Endodermal cell (in vitro differentiated cells): ENCODE measurements around the gene PRKAG2. TPM values are rescaled to one million over a fixed set of nuclear protein-coding genes. Genes with fewer than 3 reads are reported as not detected.

Experiments used
- DNase-seq: peaks from one replicate; pipeline ENCODE4 v3.0.0-alpha.2; 2017
- H3K27ac ChIP-seq: 2 replicates; pipeline ENCODE4 v1.5.1; 2013; ENCODE audit warnings: mild to moderate bottlenecking, low read depth, low read length, moderate library complexity
- H3K27me3 ChIP-seq: 2 replicates; pipeline ENCODE4 v1.6.1; 2013; ENCODE audit warnings: mild to moderate bottlenecking, low read length, moderate library complexity; ENCODE audit not compliant: insufficient read depth, control insufficient read depth, poor library complexity, severe bottlenecking
- H3K36me3 ChIP-seq: 2 replicates; pipeline ENCODE4 v1.7.0; 2013; ENCODE audit warnings: mild to moderate bottlenecking, low read length, moderate library complexity; ENCODE audit not compliant: control insufficient read depth, insufficient read depth
- H3K4me1 ChIP-seq: one replicate; pipeline ENCODE4 v1.7.0; 2013; ENCODE audit warnings: low read length; ENCODE audit not compliant: control insufficient read depth, insufficient read depth
- H3K4me3 ChIP-seq: 2 replicates; pipeline ENCODE4 v1.5.1; 2013; ENCODE audit warnings: mild to moderate bottlenecking, low read length, moderate library complexity
- H3K9ac ChIP-seq: 2 replicates; pipeline ENCODE4 v1.6.1; 2013; ENCODE audit warnings: mild to moderate bottlenecking, low read length, moderate library complexity; ENCODE audit not compliant: poor library complexity, severe bottlenecking; ENCODE audit errors: extremely low read depth
- H3K9me3 ChIP-seq: 2 replicates; pipeline ENCODE4 v1.6.1; 2013; ENCODE audit warnings: mild to moderate bottlenecking, low read length, moderate library complexity; ENCODE audit not compliant: control insufficient read depth
- H3K27ac Mint-ChIP-seq: 2 replicates; pipeline ENCODE4 v1.8.0; 2020; ENCODE audit warnings: mixed read lengths
- H3K27me3 Mint-ChIP-seq: 2 replicates; pipeline ENCODE4 v1.8.0; 2021; ENCODE audit warnings: mild to moderate bottlenecking, mixed read lengths; ENCODE audit not compliant: insufficient read depth
- H3K36me3 Mint-ChIP-seq: 2 replicates; pipeline ENCODE4 v1.8.0; 2020; ENCODE audit warnings: low read depth, mixed read lengths
- H3K4me1 Mint-ChIP-seq: 2 replicates; pipeline ENCODE4 v1.8.0; 2020; ENCODE audit warnings: mixed read lengths
- H3K4me3 Mint-ChIP-seq: 2 replicates; pipeline ENCODE4 v1.8.0; 2020; ENCODE audit warnings: mild to moderate bottlenecking, moderate library complexity, mixed read lengths
- H3K9me3 Mint-ChIP-seq: 2 replicates; pipeline ENCODE4 v1.8.0; 2020; ENCODE audit warnings: mild to moderate bottlenecking, mixed read lengths
- CTCF ChIP-seq: fragments of 200-600 bp; sonication (generic); conservative IDR thresholded peaks from 2 replicates; pipeline ENCODE4 v1.5.0; 2021; ENCODE audit warnings: antibody characterized with exemption, mild to moderate bottlenecking
- WGBS, 2 experiments: methylation state at CpG; one replicate each; pipeline versions ENCODE4 v1.1.5 to v1.1.7; 2013; ENCODE audit warnings: missing lambda C conversion rate in 2 of 2, mixed read lengths in 1 of 2; ENCODE audit not compliant: insufficient coverage in 1 of 2, insufficient read length in 1 of 2; 5-methylcytosine and 5-hydroxymethylcytosine counted together
- total RNA-seq, 2 donors: library from RNA; stranded (reverse); fragmentation: NEBNext Ultra II Directional in 1 of 2; extraction: Animal tissue kit (Norgen Biotek cat#: 25700) in 1 of 2; gene quantifications; 2 replicates in 1 of 2; 3 replicates in 1 of 2; pipeline ENCODE4 v1.2.1, GENCODE V29; 2021

Gene PRKAG2
- total RNA-seq, 2 donors from 2014 or later, result 17.2 to 20.7 TPM

- no peaks in the 10 kb centered on the region for H3K36me3 Mint-ChIP-seq
- Histone ChIP-seq H3K4me3 (no peak overlapping the region), H3K27me3 (peaks cover 6% of the 10 kb centered on the region), H3K9ac (no peak overlapping the region), H3K36me3 (no peaks in the 10 kb centered on the region), H3K9me3 (no peaks in the 10 kb centered on the region), H3K27ac (peak overlapping the region; percentile 21), H3K4me1 (no peaks in the 10 kb centered on the region)
- no peak for DNase-seq
- H3K4me3 Mint-ChIP-seq, result no peak overlapping the region
- H3K27ac Mint-ChIP-seq, result no peak overlapping the region
- H3K4me1 Mint-ChIP-seq, result peaks cover 18% of the 10 kb centered on the region
- H3K27me3 Mint-ChIP-seq, result peaks cover 27% of the 10 kb centered on the region
- WGBS, 2 experiments, result 45 to 88% methylated on average over 3 to 6 of the region's 6 CpGs
- no peaks in the 10 kb centered on the region for H3K9me3 Mint-ChIP-seq
- no peak for TF ChIP-seq CTCF
These were observed 7.8 kb downstream of the PRKAG2 start for GRCh38 chr7:151869109-151869428.

- Histone ChIP-seq H3K9me3 (no peaks in the 10 kb centered on the region), H3K27ac (peak overlapping the region; percentile 45), H3K27me3 (peaks cover 6% of the 10 kb centered on the region), H3K9ac (no peak overlapping the region), H3K4me1 (no peaks in the 10 kb centered on the region), H3K36me3 (no peaks in the 10 kb centered on the region), H3K4me3 (no peak overlapping the region)
- no peak for DNase-seq
- peaks cover 27% of the 10 kb centered on the region for H3K27me3 Mint-ChIP-seq
- H3K9me3 Mint-ChIP-seq, result no peaks in the 10 kb centered on the region
- TF ChIP-seq CTCF, result no peak
- WGBS, 2 experiments, result 72 to 74% methylated on average over 20 to 23 of the region's 23 CpGs
- H3K27ac Mint-ChIP-seq, result no peak overlapping the region
- H3K4me3 Mint-ChIP-seq, result no peak overlapping the region
- no peaks in the 10 kb centered on the region for H3K36me3 Mint-ChIP-seq
- H3K4me1 Mint-ChIP-seq, result peaks cover 18% of the 10 kb centered on the region
These were observed 8.4 kb downstream of the PRKAG2 start for GRCh38 chr7:151868396-151869108.

GRCh38 chr7:151867912-151868311 is 9.0 kb downstream of the PRKAG2 start:
- H3K27me3 Mint-ChIP-seq, result peaks cover 24% of the 10 kb centered on the region
- WGBS, 2 experiments, result 53 to 88% methylated on average over 4 to 6 of the region's 6 CpGs
- no peaks in the 10 kb centered on the region for H3K9me3 ChIP-seq
- H3K4me1 ChIP-seq, result no peaks in the 10 kb centered on the region
- peaks cover 6% of the 10 kb centered on the region for H3K27me3 ChIP-seq
- peaks cover 18% of the 10 kb centered on the region for H3K4me1 Mint-ChIP-seq
- H3K36me3 Mint-ChIP-seq, result no peaks in the 10 kb centered on the region
- H3K36me3 ChIP-seq, result no peaks in the 10 kb centered on the region
- no peak overlapping the region for H3K9ac ChIP-seq
- DNase-seq, result no peak
- no peak overlapping the region for H3K27ac Mint-ChIP-seq
- H3K27ac ChIP-seq, result peak overlapping the region; percentile 45
- H3K9me3 Mint-ChIP-seq, result no peaks in the 10 kb centered on the region
- H3K4me3 ChIP-seq, result no peak overlapping the region
- no peak for TF ChIP-seq CTCF
- H3K4me3 Mint-ChIP-seq, result no peak overlapping the region
